DMS 273 (cell line): ENCODE results near the gene ZNHIT2.

Experiments used
- DNase-seq: peaks from one replicate; lab custom pipeline; 2025; ENCODE audit not compliant: unreplicated experiment; lab: John Stamatoyannopoulos, UW

ZNHIT2 gene

DNA sequence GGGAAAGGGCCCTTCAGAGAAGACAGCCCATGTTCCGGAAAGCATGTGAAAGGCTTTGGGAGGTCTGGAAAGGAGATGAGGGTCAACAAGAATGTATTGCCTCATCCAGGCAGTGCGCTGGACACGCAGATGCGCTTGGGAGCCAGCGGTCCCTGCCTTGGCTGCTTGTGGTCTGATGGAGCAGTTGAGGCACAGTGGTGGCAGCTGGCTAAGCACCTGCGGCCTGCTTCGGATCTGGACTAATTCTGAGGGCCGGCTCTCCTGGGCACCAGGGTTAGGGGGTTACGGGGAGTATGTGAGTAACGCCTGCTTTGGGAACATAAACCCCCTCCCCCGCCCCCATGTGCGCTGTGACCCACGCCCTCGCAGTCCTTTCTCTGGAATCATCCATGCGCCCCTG, 10.4 kb downstream of the ZNHIT2 start:
- no peak for DNase-seq

DNA sequence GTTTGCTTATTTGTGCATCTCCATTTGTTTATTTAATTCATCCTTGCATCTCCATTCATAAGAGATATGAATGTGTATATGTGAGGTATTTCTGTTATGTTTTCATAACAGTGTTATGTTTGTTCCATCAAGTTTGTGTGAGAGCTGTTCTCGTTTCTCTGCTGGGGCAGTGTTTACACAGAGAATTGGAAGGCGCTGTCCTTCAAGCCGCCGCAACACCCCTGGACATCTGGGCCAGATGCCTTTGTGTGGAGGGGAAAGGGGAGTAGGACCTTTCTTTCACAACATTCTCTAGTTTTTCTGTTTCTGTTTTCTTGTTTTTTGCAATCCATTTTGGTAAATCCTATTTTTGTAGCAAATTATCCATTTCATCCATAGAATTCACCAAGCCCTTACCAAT, 12.9 kb downstream of the ZNHIT2 start:
- no peak for DNase-seq

- no peak for DNase-seq
Observed at GRCh38 chr11:65103476-65103875, 14.0 kb downstream of the ZNHIT2 start.

GRCh38 chr11:65102142-65103095, 15.1 kb downstream of the ZNHIT2 start:
- DNase-seq: no peak

GRCh38 chr11:65100674-65101350, 16.7 kb downstream of the ZNHIT2 start:
- DNase-seq: no peak

DNA sequence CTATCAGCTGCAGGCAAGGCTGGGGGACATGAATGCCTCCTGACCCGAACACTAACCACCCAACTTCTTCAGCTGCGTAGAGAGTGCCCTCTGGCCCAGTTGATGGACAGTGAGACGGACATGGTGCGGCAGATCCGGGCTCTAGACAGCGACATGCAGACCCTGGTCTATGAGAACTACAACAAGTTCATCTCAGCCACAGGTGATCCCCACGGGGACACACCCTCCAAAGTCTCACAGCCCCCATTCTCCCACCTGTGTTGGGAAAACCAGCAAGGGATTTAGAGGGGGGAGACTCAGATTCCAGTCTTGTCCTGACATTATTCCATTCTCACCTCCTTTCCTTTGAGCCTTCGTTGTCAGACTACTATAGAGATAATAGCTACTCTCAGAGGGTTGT, 20.6 kb downstream of the ZNHIT2 start:
- no peak for DNase-seq

DNA sequence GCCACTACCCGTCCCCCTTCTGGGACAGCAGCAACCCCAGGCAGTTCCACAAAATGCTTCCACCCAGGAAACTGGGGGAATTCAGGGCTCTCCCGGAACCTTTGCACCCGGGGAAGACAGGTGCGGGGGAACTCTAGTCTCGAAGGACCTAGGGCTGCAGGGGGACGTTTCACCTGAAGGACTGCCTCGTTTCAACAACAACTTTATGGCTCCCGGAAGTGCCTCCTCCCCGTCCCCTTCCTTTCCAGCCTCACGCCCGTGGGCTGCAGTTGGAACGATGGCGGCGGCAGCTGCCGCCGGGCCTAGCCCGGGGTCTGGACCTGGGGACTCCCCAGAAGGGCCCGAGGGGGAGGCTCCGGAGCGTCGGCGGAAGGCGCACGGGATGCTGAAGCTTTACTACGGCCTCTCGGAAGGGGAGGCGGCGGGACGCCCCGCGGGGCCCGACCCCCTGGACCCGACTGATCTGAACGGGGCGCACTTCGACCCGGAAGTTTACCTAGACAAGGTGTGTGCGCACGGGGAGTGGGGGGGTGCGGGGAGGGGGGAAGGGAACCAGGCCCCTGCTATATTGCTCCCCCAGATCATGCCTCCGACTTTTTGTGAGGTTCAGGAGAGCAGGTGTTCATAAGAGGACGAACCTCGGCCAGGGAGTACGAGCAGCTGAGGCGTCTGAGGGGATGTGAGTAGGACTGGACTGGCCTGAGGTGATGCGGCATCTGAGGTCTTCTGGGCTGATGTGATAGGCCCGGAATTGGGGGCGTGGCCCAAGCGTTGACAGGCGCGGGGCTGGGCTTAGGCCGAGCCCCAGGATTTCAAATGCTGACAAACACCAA, 21.3 kb downstream of the ZNHIT2 start, which contains the start of gene VPS51:
Gene VPS51, plus strand, starts transcription at position 241 of the 833 bp plus-strand sequence. Its CDS starts 37 bp downstream, at position 278.
- peak; percentile 91 for DNase-seq

- DNase-seq: no peak
Observed at GRCh38 chr11:65095427-65095826, 22.1 kb downstream of the ZNHIT2 start.

- no peak for DNase-seq
Observed at GRCh38 chr11:65090628-65091027, 26.9 kb downstream of the ZNHIT2 start.

GRCh38 chr11:65089621-65090020, 27.9 kb downstream of the ZNHIT2 start:
- no peak for DNase-seq

DNA sequence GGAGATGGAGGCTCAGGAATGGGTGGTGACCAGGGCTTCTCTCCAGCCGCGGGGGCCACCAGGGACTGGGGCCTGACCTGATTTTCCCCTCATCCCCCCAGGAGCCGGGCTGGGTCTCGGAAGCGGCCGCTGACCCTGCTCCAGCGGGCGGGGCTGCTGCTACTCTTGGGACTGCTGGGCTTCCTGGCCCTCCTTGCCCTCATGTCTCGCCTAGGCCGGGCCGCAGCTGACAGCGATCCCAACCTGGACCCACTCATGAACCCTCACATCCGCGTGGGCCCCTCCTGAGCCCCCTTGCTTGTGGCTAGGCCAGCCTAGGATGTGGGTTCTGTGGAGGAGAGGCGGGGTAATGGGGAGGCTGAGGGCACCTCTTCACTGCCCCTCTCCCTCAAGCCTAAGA, 29.7 kb downstream of the ZNHIT2 start:
- no peak for DNase-seq

- DNase-seq: no peak
Observed at GRCh38 chr11:65087216-65087615, 30.3 kb downstream of the ZNHIT2 start.

GRCh38 chr11:65086809-65087208, 30.7 kb downstream of the ZNHIT2 start:
- DNase-seq: no peak

GRCh38 chr11:65085446-65085845, 32.1 kb downstream of the ZNHIT2 start:
- DNase-seq: no peak

DNA sequence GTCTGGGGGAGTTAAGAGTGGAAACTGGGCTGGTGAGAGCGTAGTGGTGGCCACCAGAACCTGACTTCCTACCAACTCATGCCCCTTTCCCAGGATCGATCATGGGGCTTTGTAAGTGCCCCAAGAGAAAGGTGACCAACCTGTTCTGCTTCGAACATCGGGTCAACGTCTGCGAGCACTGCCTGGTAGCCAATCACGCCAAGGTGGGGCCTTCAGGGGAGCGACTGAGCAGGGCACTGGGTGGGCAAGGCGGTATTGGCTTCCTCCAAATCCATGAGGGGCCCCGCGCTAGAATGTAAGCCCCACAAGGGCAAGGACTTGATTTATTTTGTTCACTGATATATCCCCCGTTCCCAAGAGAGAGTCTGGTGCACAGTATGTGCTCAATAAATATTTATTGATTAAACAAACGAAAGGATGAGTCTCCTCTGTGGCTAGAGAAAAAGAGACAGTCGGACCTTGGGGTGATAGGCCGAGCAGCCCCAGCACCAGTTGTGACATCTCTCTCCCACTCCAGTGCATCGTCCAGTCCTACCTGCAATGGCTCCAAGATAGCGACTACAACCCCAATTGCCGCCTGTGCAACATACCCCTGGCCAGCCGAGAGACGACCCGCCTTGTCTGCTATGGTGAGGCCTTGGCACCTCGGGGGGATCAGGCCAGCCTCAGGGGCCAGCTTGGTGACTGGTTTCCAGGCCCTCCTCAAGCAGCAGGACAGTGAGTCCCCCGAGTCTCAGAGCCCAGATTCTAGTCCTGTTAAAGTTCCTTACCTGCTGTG, 32.7 kb downstream of the ZNHIT2 start:
- no peak for DNase-seq

DNA sequence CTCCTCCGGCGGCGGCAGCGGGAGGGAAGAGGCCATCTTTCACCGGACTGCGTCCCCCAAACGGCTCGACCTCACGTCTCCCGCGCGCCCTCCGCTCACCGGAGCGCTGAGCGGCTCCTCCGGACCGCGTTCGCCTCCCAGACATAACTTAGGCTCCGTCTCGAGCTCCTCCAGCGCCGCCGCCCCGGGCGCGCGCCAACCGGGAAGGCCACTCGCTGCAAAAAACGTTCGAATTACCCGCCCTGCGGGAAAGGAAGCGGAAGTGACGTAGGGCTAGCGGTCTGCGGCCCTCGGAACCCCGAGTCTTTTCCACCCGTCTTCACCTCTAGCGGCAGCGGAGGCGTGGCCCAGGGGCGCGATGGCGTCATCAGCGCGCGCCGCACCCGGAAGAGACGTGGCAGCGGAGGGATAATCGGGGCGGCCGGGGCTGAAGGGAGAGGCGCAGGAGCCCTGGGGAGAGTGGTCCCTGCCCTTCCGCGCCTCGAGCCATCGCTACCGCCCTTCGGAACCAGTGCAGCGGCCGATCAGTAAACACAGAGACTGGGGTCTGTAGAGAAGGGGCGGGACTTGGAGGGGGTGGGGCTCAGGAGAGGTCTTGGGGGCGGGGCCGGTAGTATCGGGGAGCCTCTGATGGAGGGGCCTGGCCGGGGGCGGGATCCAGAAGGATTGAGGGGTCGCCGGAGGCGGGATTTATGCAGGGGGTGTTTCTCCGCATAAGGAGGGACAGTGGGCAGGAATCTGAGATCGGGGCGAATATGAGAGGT, 33.5 kb downstream of the ZNHIT2 start, which contains the start of the genes CDCA5 and ZFPL1:
Gene CDCA5, minus strand, starts transcription at position 207 of the 764 bp plus-strand sequence. Its CDS starts 62 bp downstream, at position 145.
Gene ZFPL1, plus strand, starts transcription at position 389 of the 764 bp plus-strand sequence. CDS start 477 bp downstream, outside the sequence.
- DNase-seq: peak; percentile 97

DNA sequence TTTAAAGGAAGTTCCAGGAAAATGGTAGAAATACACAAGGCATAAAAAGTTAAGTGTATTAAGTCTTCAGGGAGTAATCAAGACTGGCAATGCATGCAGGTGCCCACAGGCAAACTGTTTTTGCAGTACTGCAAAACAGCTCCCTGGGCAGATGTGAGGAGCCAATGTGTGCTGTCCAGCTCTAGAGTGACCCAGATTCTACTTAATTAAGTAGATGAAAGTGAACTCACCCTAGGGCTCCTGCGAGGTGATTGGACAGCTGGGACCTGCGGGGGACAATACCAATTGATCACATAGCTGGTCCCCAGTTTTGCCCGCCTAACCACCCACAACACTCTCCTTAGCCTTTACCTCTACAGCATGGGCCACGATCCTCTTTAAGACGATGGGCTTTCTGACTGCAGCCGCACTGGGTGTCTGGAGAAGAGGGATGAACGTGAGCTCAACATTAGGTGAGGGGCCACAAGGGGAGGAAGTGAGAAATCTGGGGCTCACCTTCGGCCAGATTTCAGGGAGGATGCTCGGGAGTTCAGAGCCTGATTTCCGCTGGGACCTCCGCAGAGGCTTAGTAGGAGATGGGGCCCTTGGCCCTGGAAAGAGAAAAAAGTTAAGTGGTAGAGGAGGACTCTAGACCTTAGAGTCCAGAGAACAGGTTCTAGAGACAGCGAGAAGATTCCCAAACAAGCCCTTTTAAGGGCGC, 34.2 kb downstream of the ZNHIT2 start:
- DNase-seq: no peak

DNA sequence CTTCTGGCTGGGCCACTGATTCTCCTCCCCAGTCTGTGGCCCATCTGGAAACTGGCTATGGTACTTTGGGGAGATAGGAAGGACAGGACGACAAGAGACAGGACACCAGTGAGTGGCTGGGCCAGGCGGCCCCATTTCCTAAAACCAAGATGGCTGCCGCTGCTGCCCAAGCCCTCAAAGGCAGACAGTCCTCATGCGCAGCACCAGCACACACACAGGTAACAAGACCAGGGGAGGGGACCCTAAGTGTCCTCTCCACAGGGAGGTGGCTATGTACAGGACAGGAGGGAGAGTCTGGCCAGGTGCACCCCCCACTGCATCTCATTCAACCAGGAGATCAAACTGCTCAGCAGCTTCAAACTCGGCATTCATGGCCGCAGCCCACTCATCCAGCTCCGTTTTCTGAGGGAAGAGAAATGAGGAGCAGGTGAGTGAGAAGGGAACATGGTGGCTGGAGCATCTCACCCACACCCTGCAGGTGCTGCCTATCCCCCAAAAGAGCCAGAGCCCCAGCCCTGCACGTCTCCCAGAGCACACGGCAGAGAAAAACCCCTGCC, 38.6 kb downstream of the ZNHIT2 start:
- DNase-seq: no peak
